Lower lobe of right lung (tissue), 2 donors: ENCODE measurements around the gene TERT. TPM values are rescaled to one million over a fixed set of nuclear protein-coding genes. Genes with fewer than 3 reads are reported as not detected.

Experiments
- ATAC-seq, 2 donors: fragments of 200-7000 bp; cut with Tn5 transposase; one replicate each; pipeline ENCODE4 v1.9.1; 2020 to 2022; ENCODE audit warnings: mild to moderate bottlenecking in 2 of 2, moderate library complexity in 2 of 2
- DNase-seq: peaks from one replicate; pipeline ENCODE4 v3.0.0-alpha.2; 2020
- H3K27ac ChIP-seq: fragments of 200-600 bp; one replicate; pipeline ENCODE4 v1.8.0; 2022
- H3K27me3 ChIP-seq: fragments of 200-600 bp; one replicate; pipeline ENCODE4 v1.8.0; 2022; ENCODE audit warnings: low read depth
- H3K36me3 ChIP-seq: fragments of 200-600 bp; one replicate; pipeline ENCODE4 v1.8.0; 2022; ENCODE audit warnings: mild to moderate bottlenecking
- H3K4me1 ChIP-seq: fragments of 200-600 bp; one replicate; pipeline ENCODE4 v1.8.0; 2022
- H3K4me3 ChIP-seq: fragments of 200-600 bp; one replicate; pipeline ENCODE4 v1.8.0; 2022; ENCODE audit warnings: mild to moderate bottlenecking
- H3K9me3 ChIP-seq: fragments of 200-600 bp; one replicate; pipeline ENCODE4 v1.8.0; 2022
- intact Hi-C: fragments of 100-400 bp; cut with DNase I; formaldehyde crosslinking; loops from one replicate; pipeline ENCODE4 v1.11.0; 2022
- total RNA-seq: library from RNA; stranded (reverse); fragmentation: NEBNext Ultra II Directional; extraction: Animal tissue kit (Norgen Biotek cat#: 25700); gene quantifications from one replicate; pipeline ENCODE4 v1.2.1, GENCODE V29; 2021
- TF ChIP-seq, protein P1 (sequence below): fragments of 200-600 bp; IDR thresholded peaks from one replicate; pipeline ENCODE4 v1.8.0; 2022; ENCODE audit warnings: antibody characterized with exemption, mild to moderate bottlenecking
- donor health status: DM: no; HTN: yes; CAD: no; lungs with severe emphysema.

The TERT gene
- total RNA-seq, 1 donor from 2014 or later = not detected

GRCh38 chr5:1213508-1214162 lies 81.2 kb downstream of the TERT start:
- ATAC-seq (no peak), DNase-seq (peak; percentile 33)
- intact Hi-C loops = no loop called here
- Histone ChIP-seq H3K27me3 (no peaks in the 10 kb centered on the region), H3K4me1 (no peaks in the 10 kb centered on the region), H3K9me3 (no peaks in the 10 kb centered on the region), H3K4me3 (no peak overlapping the region), H3K27ac (no peak overlapping the region), H3K36me3 (no peaks in the 10 kb centered on the region)
- TF ChIP-seq, protein P1, sequence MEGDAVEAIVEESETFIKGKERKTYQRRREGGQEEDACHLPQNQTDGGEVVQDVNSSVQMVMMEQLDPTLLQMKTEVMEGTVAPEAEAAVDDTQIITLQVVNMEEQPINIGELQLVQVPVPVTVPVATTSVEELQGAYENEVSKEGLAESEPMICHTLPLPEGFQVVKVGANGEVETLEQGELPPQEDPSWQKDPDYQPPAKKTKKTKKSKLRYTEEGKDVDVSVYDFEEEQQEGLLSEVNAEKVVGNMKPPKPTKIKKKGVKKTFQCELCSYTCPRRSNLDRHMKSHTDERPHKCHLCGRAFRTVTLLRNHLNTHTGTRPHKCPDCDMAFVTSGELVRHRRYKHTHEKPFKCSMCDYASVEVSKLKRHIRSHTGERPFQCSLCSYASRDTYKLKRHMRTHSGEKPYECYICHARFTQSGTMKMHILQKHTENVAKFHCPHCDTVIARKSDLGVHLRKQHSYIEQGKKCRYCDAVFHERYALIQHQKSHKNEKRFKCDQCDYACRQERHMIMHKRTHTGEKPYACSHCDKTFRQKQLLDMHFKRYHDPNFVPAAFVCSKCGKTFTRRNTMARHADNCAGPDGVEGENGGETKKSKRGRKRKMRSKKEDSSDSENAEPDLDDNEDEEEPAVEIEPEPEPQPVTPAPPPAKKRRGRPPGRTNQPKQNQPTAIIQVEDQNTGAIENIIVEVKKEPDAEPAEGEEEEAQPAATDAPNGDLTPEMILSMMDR = no peak

DNA sequence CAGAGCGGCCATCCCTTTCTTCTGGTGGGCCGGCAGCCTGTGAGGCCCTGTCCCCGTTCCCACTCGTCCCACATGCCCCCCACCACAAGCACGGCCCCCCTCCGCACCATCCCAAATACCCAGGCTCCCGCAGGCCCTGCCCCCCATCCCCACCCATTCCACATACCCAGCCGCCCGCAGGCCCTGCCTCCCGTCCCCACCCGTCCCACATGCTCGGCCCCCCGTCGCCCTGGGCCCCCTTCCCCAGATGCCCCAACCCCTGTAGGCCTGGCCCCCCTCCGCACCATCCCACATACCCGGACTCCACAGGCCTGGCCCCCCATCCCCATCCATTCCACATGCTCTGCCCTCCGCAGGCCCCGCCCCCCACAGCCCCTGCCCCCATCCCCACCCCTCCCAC lies 82.0 kb downstream of the TERT start:
- ATAC-seq (no peak), DNase-seq (peak; percentile 34)
- no peaks in the 10 kb centered on the region for H3K9me3 ChIP-seq
- H3K4me3 ChIP-seq = no peak overlapping the region
- intact Hi-C loops = no loop called here
- H3K27me3 ChIP-seq = peaks cover 4% of the 10 kb centered on the region
- H3K36me3 ChIP-seq = no peaks in the 10 kb centered on the region
- TF ChIP-seq, protein P1 = no peak
- H3K27ac ChIP-seq = no peak overlapping the region
- no peaks in the 10 kb centered on the region for H3K4me1 ChIP-seq

DNA sequence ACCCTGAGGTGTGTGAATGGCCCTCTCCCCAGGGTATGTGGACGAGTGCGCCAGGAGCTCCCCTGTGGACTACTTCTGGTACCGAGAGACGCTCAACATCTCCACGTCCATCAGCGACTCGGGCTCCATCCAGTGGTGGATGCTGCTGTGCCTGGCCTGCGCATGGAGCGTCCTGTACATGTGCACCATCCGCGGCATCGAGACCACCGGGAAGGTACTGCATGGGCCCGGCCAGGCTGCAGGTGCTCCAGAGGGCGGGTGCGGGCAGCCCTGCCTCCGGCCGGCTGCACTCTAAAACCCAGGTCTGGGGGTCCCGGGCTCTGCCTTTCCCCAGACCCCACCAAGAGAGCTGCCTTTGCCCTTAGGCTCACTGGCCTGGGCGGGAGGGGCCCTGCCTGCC lies 82.6 kb downstream of the TERT start:
- Histone ChIP-seq H3K27me3 (peaks cover 6% of the 10 kb centered on the region), H3K36me3 (no peaks in the 10 kb centered on the region), H3K4me1 (no peaks in the 10 kb centered on the region), H3K4me3 (no peak overlapping the region), H3K27ac (no peak overlapping the region), H3K9me3 (no peaks in the 10 kb centered on the region)
- DNase-seq (peak; percentile 42), ATAC-seq (no peak)
- intact Hi-C loops = no loop called here
- TF ChIP-seq, protein P1 = no peak

- Histone ChIP-seq H3K4me3 (no peak overlapping the region), H3K27me3 (peaks cover 6% of the 10 kb centered on the region), H3K9me3 (no peaks in the 10 kb centered on the region), H3K27ac (no peak overlapping the region), H3K4me1 (no peaks in the 10 kb centered on the region), H3K36me3 (no peaks in the 10 kb centered on the region)
- DNase-seq = no peak
- intact Hi-C loops = no loop called here
- TF ChIP-seq, protein P1 = no peak
- no peak for ATAC-seq
These were observed 83.2 kb downstream of the TERT start for GRCh38 chr5:1211701-1212100.

- TF ChIP-seq, protein P1 = no peak
- H3K4me3 ChIP-seq = no peak overlapping the region
- peak; percentile 40 for DNase-seq
- no peak for ATAC-seq
- no peaks in the 10 kb centered on the region for H3K4me1 ChIP-seq
- H3K27ac ChIP-seq = no peak overlapping the region
- H3K9me3 ChIP-seq = no peaks in the 10 kb centered on the region
- H3K27me3 ChIP-seq = peaks cover 6% of the 10 kb centered on the region
- H3K36me3 ChIP-seq = no peaks in the 10 kb centered on the region
- intact Hi-C loops = no loop called here
These were observed 84.0 kb downstream of the TERT start for GRCh38 chr5:1210832-1211251.
